Left lobe of liver (tissue), 2 donors: Measurements from ENCODE around the gene SRM. TPM values are rescaled to one million over a fixed set of nuclear protein-coding genes. Genes with fewer than 3 reads are reported as not detected.
"Not testable (repeated sequence)": the region's sequence is repeated elsewhere in the genome, so short reads cannot be mapped to it uniquely, and the experiment has no call there.

ENCODE experiments used
- ATAC-seq: fragments of 200-7000 bp; cut with Tn5 transposase; one replicate; pipeline ENCODE4 v1.9.1; 2020; ENCODE audit warnings: mild to moderate bottlenecking, moderate library complexity
- DNase-seq: peaks from one replicate; pipeline ENCODE4 v3.0.0-alpha.2; 2020; ENCODE audit warnings: low spot score
- total RNA-seq: library from RNA; stranded (reverse); gene quantifications from one replicate; pipeline ENCODE4 v1.2.1, GENCODE V29; 2021
- donor health status: DM: no; HTN: no; CAD: no; lungs with moderate emphysema.
- donor health status: DM: no; HTN: yes; CAD: no.

Gene SRM
- total RNA-seq, 1 donor from 2014 or later, result 28.5 TPM

- DNase-seq, result peak; percentile 74
Measured at GRCh38 chr1:11045428-11046269, 14.2 kb downstream of the SRM start.

GRCh38 chr1:11044849-11045427 is 14.9 kb downstream of the SRM start:
- no peak for ATAC-seq
- no peak for DNase-seq

More at GRCh38 chr1:11045428-11046269, 14.2 kb downstream of the SRM start:
- peak; percentile 34 for ATAC-seq

GRCh38 chr1:11044086-11044848 is 15.6 kb downstream of the SRM start:
- DNase-seq (no peak), ATAC-seq (no peak)

- ATAC-seq (no peak), DNase-seq (no peak)
Measured at GRCh38 chr1:11042995-11043874, 16.6 kb downstream of the SRM start.

- no peak for DNase-seq
- ATAC-seq, result no peak
Measured at GRCh38 chr1:11042065-11042464, 17.8 kb downstream of the SRM start.

GRCh38 chr1:11041048-11041447 is 18.8 kb downstream of the SRM start:
- ATAC-seq (no peak), DNase-seq (no peak)

- not testable (repeated sequence) for DNase-seq, ATAC-seq
Measured at GRCh38 chr1:11040105-11040429, 19.8 kb downstream of the SRM start.

GRCh38 chr1:11039351-11040104 is 20.3 kb downstream of the SRM start:
- no peak for DNase-seq
- ATAC-seq, result no peak

- DNase-seq (peak; percentile 76), ATAC-seq (peak; percentile 93)
Measured at GRCh38 chr1:11037740-11038182, 22.1 kb downstream of the SRM start.

- ATAC-seq, result not testable (repeated sequence)
- peak; percentile 8 for DNase-seq
Measured at GRCh38 chr1:11037019-11037739, 22.6 kb downstream of the SRM start.

- DNase-seq, result no peak
- no peak for ATAC-seq
Measured at GRCh38 chr1:11031624-11032262, 28.1 kb downstream of the SRM start.

GRCh38 chr1:11030865-11031264 is 29.0 kb downstream of the SRM start:
- ATAC-seq, result no peak
- no peak for DNase-seq

- ATAC-seq (no peak), DNase-seq (no peak)
Measured at GRCh38 chr1:11028018-11028417, 31.8 kb downstream of the SRM start.

- no peak for ATAC-seq
- no peak for DNase-seq
Measured at GRCh38 chr1:11027316-11027715, 32.5 kb downstream of the SRM start.

GRCh38 chr1:11026903-11027302 is 32.9 kb downstream of the SRM start:
- ATAC-seq, result no peak
- DNase-seq, result no peak

GRCh38 chr1:11026052-11026451 is 33.8 kb downstream of the SRM start:
- no peak for DNase-seq
- no peak for ATAC-seq

GRCh38 chr1:11025618-11026017 is 34.2 kb downstream of the SRM start:
- ATAC-seq, result no peak
- no peak for DNase-seq

- DNase-seq (no peak), ATAC-seq (no peak)
Measured at GRCh38 chr1:11024874-11025203, 35.0 kb downstream of the SRM start.
